Coronary artery (tissue), 2 donors: ENCODE data around the gene TRRAP.
A peak's percentile ranks its signal among the peaks of the same experiment; 100 is the strongest.

Source experiments
- DNase-seq: peaks from one replicate; pipeline ENCODE4 v3.0.0-alpha.2; 2017; ENCODE audit warnings: low spot score
- H3K27ac ChIP-seq, 2 donors: fragments of 200-600 bp; sonication (generic); one replicate each; pipeline ENCODE4 v1.5.1; 2016 to 2019
- H3K4me3 ChIP-seq: fragments of 200-600 bp; sonication (generic); 2 replicates; pipeline ENCODE4 v1.5.1; 2016; ENCODE audit warnings: mild to moderate bottlenecking, moderate library complexity
- CTCF ChIP-seq: fragments of 200-600 bp; sonication (generic); IDR thresholded peaks from one replicate; pipeline ENCODE4 v1.5.1; 2019; ENCODE audit warnings: antibody characterized with exemption

The TRRAP gene

DNA sequence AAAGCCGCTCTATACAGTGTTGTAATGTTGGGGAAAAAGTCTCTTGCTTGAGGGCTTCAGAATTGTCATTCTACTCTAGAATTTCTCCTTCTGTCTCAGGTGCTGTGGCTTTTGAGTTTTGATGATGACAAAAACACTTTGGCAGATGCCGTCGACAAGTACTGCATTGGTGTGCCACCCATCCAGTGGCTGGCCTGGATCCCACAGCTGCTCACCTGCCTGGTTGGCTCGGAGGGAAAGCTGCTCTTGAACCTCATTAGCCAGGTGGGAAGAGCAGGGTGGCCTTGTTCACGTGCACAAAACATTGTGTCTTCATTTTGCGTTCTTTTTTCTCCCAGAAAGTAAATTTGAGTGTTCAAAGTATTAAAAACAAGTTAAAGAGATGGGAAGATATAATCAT is 112.0 kb downstream of the TRRAP start:
- no peak for DNase-seq
- no peak for TF ChIP-seq CTCF
- Histone ChIP-seq H3K4me3 (no peak overlapping the region), H3K27ac (no peak overlapping the region)

DNA sequence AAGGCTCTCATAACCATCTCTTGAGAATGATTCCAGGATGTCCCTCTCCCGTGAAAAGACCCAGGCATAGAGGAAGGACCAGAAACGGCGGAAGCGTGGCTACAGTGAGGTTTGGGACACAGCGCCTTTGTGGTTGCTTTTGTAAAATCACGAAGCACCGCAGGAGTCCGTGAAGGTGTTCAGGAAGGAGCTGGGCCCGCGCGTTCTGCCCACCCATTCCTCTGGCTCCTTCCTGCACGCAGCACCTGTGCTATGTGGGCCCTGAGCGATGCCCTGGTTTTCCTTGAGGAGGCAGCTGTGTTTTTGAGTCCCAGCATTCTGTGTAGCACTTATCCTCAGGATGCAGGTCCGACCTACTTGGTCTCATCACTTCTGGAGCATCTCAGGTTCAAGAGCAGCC is 112.8 kb downstream of the TRRAP start:
- H3K27ac ChIP-seq = no peak overlapping the region
- DNase-seq = no peak

GRCh38 chr7:98992076-98992475 is 113.7 kb downstream of the TRRAP start:
- no peak overlapping the region for H3K4me3 ChIP-seq
- no peak for TF ChIP-seq CTCF
- peak; percentile 53 for DNase-seq
- H3K27ac ChIP-seq = no peak overlapping the region

More for the DNA sequence above, 112.8 kb downstream of the TRRAP start:
- no peak for TF ChIP-seq CTCF
- no peak overlapping the region for H3K4me3 ChIP-seq

DNA sequence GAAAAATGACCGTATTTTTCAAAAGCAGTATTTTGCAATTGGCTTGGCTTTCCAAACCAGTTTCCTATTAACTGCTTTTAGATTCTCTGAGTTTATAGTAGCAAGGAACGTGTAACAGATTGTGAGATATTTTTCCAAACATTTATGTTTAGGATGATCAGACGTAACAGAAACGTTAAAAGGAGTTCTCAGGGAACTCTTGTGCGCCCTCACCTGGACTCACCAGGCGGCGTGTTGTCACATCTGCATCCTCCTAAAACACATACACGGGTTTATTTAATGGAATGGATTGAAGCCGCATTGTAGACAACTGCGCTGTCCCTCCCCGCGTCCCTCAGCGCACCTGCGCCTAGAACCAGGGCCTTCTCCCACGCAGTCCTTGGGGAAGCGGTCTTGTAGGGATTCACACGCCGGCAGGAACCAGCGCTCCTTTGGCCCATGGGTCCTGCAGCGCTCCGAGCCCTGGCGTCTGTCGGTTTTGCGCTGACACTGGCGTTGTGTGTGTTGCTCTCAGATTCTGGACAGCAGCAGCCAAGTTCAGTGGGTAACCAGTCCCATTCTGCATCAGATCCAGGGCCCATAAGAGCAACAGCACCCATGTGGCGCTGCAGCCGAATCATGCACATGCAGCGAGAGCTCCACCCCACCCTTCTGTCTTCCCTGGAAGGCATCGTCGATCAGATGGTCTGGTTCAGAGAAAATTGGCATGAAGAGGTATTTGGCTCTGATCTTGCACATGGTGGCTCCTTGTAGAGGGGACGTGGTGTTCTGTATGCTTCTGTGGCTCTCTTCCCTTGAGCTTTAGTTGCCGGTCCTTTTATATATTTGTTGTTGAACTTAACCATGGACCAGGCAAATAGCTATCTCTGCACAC is 114.9 kb downstream of the TRRAP start:
- no peak for TF ChIP-seq CTCF
- peak; percentile 56 for DNase-seq
- no peak overlapping the region for H3K4me3 ChIP-seq
- H3K27ac ChIP-seq = no peak overlapping the region

GRCh38 chr7:98994046-98994944 is 116.0 kb downstream of the TRRAP start:
- Histone ChIP-seq H3K4me3 (no peak overlapping the region), H3K27ac (no peak overlapping the region)
- peak; percentile 58 for DNase-seq
- TF ChIP-seq CTCF = no peak

DNA sequence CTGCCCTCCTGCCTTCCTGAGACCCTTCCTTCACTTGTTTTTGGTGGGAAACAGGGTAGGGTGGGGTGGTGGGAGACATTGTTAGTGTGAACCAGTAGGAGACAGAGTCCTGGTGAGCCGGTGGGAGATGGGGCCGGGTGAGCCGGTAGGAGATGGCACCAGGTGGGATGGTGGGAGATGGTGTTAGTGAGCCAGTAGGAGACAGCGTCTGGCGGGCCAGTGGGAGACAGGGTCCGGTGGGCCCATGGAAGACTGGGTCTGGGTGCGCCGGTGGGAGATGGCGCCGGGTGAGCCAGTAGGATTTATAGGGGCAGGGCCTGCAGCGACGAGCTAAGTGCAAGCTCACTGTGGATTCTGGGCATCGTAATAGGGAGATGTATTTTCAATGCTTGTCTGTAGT is 116.8 kb downstream of the TRRAP start:
- H3K27ac ChIP-seq = no peak overlapping the region
- TF ChIP-seq CTCF = no peak
- DNase-seq = peak; percentile 45

More for the DNA sequence above, 116.8 kb downstream of the TRRAP start:
- H3K4me3 ChIP-seq = no peak overlapping the region
